Fibroblast of gingiva (primary cell): ENCODE data around the gene MND1.
A peak's percentile ranks its signal among the peaks of the same experiment; 100 is the strongest.
"Not testable (repeated sequence)": the region's sequence is repeated elsewhere in the genome, so short reads cannot be mapped to it uniquely, and the experiment has no call there.

Experiments used
- DNase-seq: peaks from one replicate; pipeline ENCODE4 v3.0.0-alpha.2; 2011; ENCODE audit warnings: low read depth

MND1 gene

DNA sequence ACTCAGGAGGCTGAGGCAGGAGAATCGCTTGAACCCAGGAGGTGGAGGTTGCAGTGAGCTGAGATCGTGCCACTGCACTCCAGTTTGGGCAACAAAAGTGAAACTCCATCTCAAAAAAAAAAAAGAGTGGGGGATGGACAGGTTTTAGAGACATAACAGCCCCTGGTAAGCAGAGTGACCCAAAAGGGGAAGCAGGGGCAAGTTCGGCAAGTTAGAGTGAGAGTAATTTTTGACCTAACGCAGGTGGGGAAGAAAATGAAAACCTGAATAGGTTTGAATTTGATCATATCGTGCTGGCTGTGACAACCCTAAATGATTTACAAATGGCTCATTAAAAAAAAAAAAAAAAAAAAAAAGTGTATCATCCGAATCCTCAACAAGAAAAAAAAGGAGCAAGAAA lies 96.0 kb downstream of the MND1 start:
- DNase-seq, result no peak

DNA sequence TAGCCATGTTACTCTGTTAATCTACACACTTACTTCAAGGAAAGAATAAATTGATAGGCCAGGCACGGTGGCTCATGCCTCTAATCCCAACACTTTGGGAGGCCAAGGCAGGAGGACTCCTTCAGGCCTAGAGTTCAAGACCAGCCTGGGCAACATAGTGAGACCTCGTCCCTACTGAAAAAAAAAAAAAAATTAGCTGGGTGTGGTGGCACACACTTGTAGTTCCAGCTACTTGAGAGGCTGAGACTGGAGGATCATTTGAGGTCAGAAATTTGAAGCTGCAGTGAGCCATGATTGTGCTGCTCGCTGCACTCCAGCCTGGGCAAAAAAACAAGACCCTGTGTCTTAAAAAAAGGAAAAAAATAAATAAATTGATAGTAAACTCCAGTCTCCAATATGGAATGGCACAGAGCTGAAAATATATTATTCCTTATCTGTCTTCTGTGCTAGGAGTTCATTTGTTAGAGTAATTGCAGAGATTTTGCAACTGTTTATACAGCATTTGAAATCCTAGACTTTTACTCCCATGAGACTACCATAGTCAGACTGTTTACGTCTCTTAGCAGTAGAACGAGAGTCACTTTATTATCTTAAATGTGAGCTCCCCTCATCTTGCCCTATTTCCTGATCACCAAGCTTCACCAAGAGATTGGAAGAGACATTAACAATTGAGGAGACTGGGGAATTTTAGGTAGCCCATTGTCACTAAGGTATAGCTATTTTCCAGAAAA lies 102.9 kb downstream of the MND1 start:
- DNase-seq, result peak; percentile 86

DNA sequence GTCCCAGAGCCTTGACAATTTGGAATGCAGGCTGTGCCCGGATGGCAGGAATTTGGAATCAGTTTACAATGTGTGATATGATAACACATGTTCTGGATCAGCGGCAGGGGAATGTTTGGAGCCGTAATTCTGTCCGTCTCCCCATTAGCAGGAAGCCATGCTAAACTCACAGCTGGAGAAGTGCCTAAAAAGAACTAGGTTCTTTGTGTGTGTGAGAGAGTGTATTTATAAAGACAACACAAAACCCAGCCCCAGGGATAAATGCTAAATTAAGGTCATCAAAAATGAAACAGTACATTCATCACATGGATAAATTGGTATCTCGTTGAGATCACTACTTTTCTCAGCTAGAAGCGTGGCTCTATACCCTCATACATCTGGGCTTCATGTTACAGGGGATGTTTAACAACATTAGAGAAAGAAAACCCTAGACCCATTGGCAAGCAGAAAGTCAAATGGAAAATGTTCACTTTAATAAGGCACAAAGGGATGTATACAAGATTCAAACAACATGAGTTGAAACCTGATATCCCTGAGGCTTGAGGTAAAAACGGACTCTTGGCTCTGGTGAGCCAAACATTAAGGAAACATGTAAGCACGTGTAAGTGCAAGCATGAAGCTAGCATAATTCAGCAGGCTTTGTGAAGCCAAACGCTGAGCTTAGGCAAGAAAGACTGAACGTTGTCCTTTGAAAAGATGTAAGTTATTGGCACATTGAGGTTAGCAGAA lies 103.7 kb downstream of the MND1 start:
- peak; percentile 52 for DNase-seq

DNA sequence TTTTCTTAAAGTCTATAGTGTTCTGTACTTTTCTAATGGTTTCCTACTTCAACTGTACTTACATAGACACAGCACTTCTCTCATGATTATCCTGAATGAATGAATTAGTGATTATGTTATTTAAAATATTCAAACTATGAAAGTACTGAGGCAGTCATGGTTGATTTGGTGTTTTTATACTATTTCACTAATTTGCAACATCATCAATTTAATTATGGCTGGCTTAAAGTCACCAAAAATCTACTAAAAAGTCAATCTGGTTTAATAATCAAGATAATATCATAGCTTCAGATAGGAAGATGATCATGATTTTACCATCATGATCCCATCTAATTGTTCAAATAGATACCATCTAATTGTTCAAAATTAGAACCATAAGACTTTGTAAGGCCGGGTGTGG lies 104.8 kb downstream of the MND1 start:
- no peak for DNase-seq

DNA sequence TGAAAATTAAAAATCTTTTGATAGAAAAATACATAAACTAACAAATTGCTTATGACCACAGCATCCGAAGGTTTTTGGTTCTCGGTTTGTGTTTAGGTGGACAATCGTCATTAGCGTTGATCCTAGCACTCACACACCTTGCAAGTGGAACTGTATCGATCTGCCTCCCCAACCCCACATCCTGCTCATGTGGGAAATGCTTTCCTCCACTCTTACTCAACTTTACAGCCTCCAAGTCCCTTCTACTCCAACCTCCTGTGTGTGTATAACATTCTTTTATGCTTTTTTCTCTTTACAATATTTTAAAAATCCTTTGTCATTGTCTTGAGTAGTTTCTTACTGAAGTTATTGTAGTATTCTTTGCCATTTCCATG lies 106.0 kb downstream of the MND1 start:
- DNase-seq, result no peak

DNA sequence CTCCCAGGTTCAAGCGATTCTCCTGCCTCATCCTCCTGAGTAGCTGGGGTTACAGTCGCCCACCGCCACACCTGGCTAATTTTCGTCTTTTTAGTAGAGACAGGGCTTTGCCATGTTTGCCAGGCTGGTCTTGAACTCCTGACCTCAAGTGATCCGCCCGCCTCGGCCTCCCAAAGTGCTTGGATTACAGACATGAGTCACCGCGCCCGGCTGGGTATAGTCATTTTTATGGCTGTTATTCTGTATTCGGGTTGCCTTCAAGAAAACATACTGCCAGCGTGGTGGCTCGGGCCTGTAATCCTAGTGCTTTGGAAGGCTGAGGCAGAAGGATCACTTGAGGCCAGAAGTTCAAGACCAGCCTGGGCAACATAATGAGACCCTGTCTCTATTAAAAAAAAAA lies 106.7 kb downstream of the MND1 start:
- DNase-seq, result not testable (repeated sequence)

DNA sequence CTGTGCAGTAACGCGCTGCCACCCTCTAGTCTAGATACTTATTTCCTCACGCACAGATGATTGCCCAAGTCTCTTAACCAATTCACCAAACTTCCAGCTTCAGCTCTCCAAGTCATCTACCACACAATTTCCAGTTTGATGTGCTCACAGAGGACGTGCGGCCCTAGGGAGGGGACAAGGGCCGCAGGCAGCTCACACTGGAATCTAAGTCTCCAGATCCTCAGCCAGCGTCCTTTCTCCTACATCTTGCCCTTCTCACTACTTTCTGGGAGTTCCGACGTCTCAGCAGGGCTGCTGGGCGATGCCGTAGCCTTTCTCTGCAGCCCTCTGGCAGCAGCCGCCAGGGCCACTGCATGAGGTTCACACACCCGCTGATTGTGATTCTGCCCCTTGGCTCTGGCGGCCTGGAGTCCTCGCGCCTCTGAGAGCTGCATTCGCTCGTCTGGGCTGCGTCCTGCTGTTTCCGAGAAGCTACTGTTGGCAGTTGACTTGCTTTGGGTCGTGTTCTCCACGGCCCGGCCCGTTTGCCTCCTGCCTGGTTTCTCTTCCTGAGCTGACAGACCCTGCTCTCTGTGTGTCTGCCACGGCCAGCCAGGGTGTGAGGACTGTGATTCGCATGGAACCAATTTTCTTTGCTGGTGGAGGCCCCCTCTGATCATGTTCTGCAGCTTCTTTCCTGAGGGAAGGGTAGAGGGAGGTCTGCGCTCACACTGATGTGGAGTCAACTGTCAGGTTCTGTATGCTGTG lies 107.6 kb downstream of the MND1 start:
- DNase-seq, result peak; percentile 17

DNA sequence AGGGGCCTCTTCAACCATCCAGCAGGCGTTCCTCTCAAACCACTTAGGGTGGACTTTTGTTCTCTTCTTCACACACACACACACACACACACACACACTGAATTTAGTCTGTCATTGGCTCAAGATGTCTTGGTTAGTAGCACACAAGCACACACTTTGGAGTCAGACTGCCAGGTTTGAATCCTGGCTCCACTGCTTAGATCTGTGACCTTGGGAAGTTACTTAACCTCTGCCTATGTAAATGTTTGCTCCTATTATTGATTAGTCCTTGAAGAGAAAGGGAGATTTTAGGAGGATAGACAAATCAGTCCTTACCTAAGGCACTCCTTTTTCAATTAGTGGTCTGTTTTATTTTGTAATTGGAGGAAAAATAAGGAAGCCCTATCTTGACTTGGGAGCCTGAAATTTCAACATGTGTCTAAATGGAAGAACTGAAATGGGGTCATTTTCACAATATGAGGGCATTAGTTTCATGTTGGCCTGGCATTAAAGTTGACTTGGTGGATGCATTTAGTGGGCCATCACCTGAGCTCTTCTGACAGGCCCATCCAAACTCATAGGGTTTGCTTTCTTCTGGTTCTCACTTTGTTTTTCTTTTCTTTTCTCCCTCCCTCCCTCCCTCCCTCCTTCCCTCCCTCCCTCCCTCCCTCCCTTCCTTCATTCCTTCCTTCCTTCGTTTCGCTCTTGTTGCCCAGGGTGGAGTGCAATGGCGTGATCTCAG lies 108.3 kb downstream of the MND1 start:
- no peak for DNase-seq

DNA sequence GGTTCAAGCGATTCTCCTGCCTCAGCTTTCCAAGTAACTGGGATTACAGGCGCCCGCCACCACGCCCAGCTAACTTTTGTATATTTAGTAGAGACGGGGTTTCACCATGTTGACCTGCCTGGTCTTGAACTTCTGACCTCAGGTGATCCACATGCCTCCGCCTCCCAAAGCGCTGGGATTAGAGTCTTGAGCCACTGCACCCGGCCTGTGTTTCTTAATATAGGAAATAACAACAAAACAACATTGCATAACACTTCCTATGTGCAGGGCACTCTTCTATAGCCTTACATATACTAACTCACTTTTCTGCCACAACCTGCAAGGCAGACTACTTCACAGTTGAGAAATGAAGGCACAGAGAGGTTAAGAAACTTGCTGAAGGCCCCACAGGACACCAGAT lies 108.9 kb downstream of the MND1 start:
- no peak for DNase-seq

DNA sequence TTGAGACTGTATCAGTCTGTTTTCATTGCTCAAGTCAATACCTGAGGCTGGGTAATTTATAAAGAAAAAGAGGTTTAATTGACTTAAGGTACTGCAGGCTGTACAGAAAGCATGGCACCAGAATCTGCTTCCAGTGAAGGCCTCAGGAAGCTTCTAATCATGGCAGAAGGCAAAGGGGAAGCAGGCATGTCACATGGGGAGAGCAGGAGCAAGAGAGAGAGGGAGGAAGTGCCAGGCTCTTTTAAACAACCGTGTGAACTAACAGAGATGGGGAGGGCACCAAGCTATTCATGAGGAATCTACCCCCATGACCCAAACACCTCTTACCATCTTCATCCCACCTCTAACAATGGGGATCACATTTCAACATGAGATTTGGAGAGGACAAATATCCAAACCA lies 114.5 kb downstream of the MND1 start:
- DNase-seq, result no peak

DNA sequence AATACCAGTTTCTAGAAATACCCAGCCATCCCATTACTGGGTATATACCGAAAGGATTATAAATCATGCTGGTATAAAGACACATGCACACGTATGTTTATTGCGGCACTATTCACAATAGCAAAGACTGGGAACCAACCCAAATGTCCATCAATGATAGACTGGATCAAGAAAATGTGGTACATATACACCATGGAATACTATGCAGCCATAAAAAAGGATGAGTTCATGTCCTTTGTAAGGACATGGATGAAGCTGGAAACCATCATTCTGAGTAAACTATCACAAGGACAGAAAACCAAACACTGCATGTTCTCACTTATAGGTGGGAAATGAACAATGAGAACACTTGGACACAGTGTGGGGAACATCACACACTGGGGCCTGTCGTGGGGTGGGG lies 117.1 kb downstream of the MND1 start:
- DNase-seq, result not testable (repeated sequence)

DNA sequence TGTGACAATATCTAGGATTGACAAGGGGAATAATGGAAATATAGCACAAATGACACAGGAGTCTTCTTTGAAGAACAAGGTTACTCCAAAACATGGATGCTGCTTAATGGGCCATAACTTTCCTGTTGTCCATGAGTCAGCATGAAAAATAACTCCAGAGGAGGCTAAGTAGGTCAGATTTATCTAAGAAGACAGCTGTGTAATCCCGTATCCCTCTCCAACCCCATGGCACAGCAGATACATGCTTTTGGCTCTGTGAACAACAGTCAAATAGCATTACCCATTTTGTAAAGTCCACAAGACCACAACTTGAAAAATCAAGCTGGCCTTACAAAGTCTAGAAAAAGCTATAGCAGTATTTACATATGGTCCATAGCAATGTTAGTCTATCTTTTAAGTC lies 119.6 kb downstream of the MND1 start:
- no peak for DNase-seq
